HCT116 (cell line): Measurements from ENCODE around the gene CACNA1C. TPM values are rescaled to one million over a fixed set of nuclear protein-coding genes. Genes with fewer than 3 reads are reported as not detected.

Experiments used
- ATAC-seq: fragments of 200-7000 bp; cut with Tn5 transposase; 2 replicates; pipeline ENCODE4 v1.9.1; 2020; ENCODE audit warnings: mild to moderate bottlenecking, moderate library complexity
- BruUV-seq: library from RNA; stranded (reverse); fragments of 400-500 nt; replicated peaks from 2 replicates; lab custom pipeline; 2021; lab: Mats Ljungman, UMichigan
- CTCF ChIA-PET: fragments of 300-600 bp; sonication (Branson Sonifier 250); formaldehyde crosslinking; loops from one replicate; lab custom pipeline; 2021; ENCODE audit warnings: antibody characterized with exemption; lab: Charles Lee
- POLR2A ChIA-PET: fragments of 300-600, 350-600 bp; sonication (Branson Sonifier 250); formaldehyde crosslinking; loops from one replicate; lab custom pipeline; 2021; ENCODE audit warnings: antibody characterized with exemption; lab: Charles Lee
- RAD21 ChIA-PET, 2 experiments: fragments of 300-600 bp; sonication (Branson Sonifier 250); formaldehyde crosslinking; loops; one replicate each; lab custom pipeline; 2023; ENCODE audit warnings: low total read pairs in 2 of 2; ENCODE audit not compliant: uncharacterized antibody in 2 of 2, unreplicated experiment in 2 of 2, low non-redundant PET in 1 of 2; lab: Charles Lee
- DNase-seq: peaks from one replicate; pipeline ENCODE4 v3.0.0-alpha.2; 2010; ENCODE audit warnings: low read depth, low spot score
- H2AFZ ChIP-seq: fragments of 200-600 bp; shearing (Covaris generic), sonication (generic); 2 replicates; pipeline ENCODE4 v1.6.1; 2017; ENCODE audit warnings: low read depth, mixed run types, mixed read lengths, antibody characterized with exemption, low read length; ENCODE audit not compliant: poor library complexity, severe bottlenecking
- H3K27ac ChIP-seq: 2 replicates; pipeline ENCODE4 v1.5.1; 2012; ENCODE audit warnings: low read depth, low read length
- H3K27me3 ChIP-seq: fragments of 200-600 bp; sonication (generic); 2 replicates; pipeline ENCODE4 v1.6.1; 2016; ENCODE audit warnings: mixed run types, low read length, mixed read lengths; ENCODE audit not compliant: insufficient read depth
- H3K36me3 ChIP-seq, 2 experiments: fragments of 200-500 bp in 1 of 2; fragments of 200-600 bp in 1 of 2; sonication (Bioruptor generic) in 1 of 2; sonication (generic) in 1 of 2; 2 replicates each; pipeline versions ENCODE4 v1.5.1 to v1.6.1; 2014 to 2016; ENCODE audit warnings: low read length in 2 of 2, inconsistent platforms in 1 of 2, mixed read lengths in 1 of 2, mixed run types in 1 of 2; ENCODE audit not compliant: insufficient read depth in 2 of 2, control insufficient read depth in 1 of 2
- H3K4me1 ChIP-seq, 2 experiments: fragments of 200-600 bp in 1 of 2; sonication (generic) in 1 of 2; 2 replicates each; pipeline versions ENCODE4 v1.5.1 to v1.6.1; 2012 to 2017; ENCODE audit warnings: low read length in 2 of 2, inconsistent platforms in 1 of 2, mild to moderate bottlenecking in 1 of 2, mixed read lengths in 1 of 2, mixed run types in 1 of 2, moderate library complexity in 1 of 2; ENCODE audit not compliant: insufficient read depth in 2 of 2, control insufficient read depth in 1 of 2
- H3K4me2 ChIP-seq: fragments of 200-600 bp; sonication (generic); 2 replicates; pipeline ENCODE4 v1.6.1; 2017; ENCODE audit warnings: mixed run types, low read length, mixed read lengths
- H3K4me3 ChIP-seq, 2 experiments: fragments of 200-600 bp in 1 of 2; sonication (generic) in 1 of 2; replicated peaks in 1 of 2; 2 replicates each; pipeline ENCODE4 v1.5.1; 2011 to 2016; ENCODE audit warnings: low read length in 2 of 2, control low read depth in 1 of 2, low read depth in 1 of 2, mild to moderate bottlenecking in 1 of 2, mixed read lengths in 1 of 2, mixed run types in 1 of 2
- H3K79me2 ChIP-seq: fragments of 200-600 bp; sonication (generic); 2 replicates; pipeline ENCODE4 v1.6.1; 2017; ENCODE audit warnings: mild to moderate bottlenecking, mixed run types, low read length, moderate library complexity, mixed read lengths; ENCODE audit not compliant: insufficient read depth
- H3K9ac ChIP-seq: fragments of 200-600 bp; sonication (generic); 2 replicates; pipeline ENCODE4 v1.6.1; 2016; ENCODE audit warnings: low read length, mixed read lengths
- H3K9me2 ChIP-seq: fragments of 200-600 bp; sonication (generic), shearing (Covaris generic); 2 replicates; pipeline ENCODE4 v1.6.1; 2017; ENCODE audit warnings: mixed run types, mild to moderate bottlenecking, moderate library complexity; ENCODE audit not compliant: insufficient read depth
- H3K9me3 ChIP-seq, 2 experiments: fragments of 200-500 bp in 1 of 2; fragments of 200-600 bp in 1 of 2; sonication (Bioruptor generic) in 1 of 2; sonication (generic) in 1 of 2; 2 replicates each; pipeline ENCODE4 v1.6.1; 2014 to 2017; ENCODE audit warnings: low read length in 2 of 2, mixed read lengths in 2 of 2, inconsistent platforms in 1 of 2, low read depth in 1 of 2, mild to moderate bottlenecking in 1 of 2, mixed run types in 1 of 2, moderate library complexity in 1 of 2; ENCODE audit not compliant: control insufficient read depth in 1 of 2, insufficient read depth in 1 of 2
- H4K20me1 ChIP-seq: fragments of 200-600 bp; sonication (generic), shearing (Covaris generic); 2 replicates; pipeline ENCODE4 v1.6.1; 2017; ENCODE audit warnings: mixed run types, mild to moderate bottlenecking, moderate library complexity; ENCODE audit not compliant: insufficient read depth
- CBX3 ChIP-seq: IDR thresholded peaks from 2 replicates; pipeline ENCODE4 v1.6.1; 2012; ENCODE audit warnings: low read depth
- CEBPB ChIP-seq: IDR thresholded peaks from 2 replicates; pipeline ENCODE4 v1.6.1; 2012; ENCODE audit warnings: low read depth
- ELF1 ChIP-seq: IDR thresholded peaks from 2 replicates; pipeline ENCODE4 v1.6.1; 2012; ENCODE audit warnings: low read depth, borderline replicate concordance
- EZH2 ChIP-seq: fragments of 200-600 bp; sonication (generic); IDR thresholded peaks from 2 replicates; pipeline ENCODE4 v1.6.1; 2017; ENCODE audit warnings: antibody characterized with exemption, mixed run types
- RAD21 ChIP-seq: IDR thresholded peaks from 2 replicates; pipeline ENCODE4 v1.6.1; 2012; ENCODE audit warnings: low read depth, mild to moderate bottlenecking
- SRF ChIP-seq: IDR thresholded peaks from 2 replicates; pipeline ENCODE4 v1.6.1; 2012; ENCODE audit warnings: low read depth
- TCF7L2 ChIP-seq: IDR thresholded peaks from 2 replicates; pipeline ENCODE4 v1.7.0; 2011; ENCODE audit warnings: borderline replicate concordance, inconsistent platforms; ENCODE audit not compliant: insufficient read depth, insufficient read length; ENCODE audit errors: extremely low read depth
- YY1 ChIP-seq: IDR thresholded peaks from 2 replicates; pipeline ENCODE4 v1.6.1; 2011; ENCODE audit warnings: low read length, low read depth, moderate library complexity, mild to moderate bottlenecking; ENCODE audit not compliant: insufficient replicate concordance; ENCODE audit errors: extremely low read depth
- intact Hi-C: fragments of 100-400 bp; cut with micrococcal nuclease; formaldehyde crosslinking; loops from 2 replicates; pipeline ENCODE4 v1.10.0; 2022
- total RNA-seq: library from RNA; stranded (reverse); gene quantifications from one replicate; pipeline ENCODE4 v1.2.1, GENCODE V29; 2021; ENCODE audit not compliant: unreplicated experiment
- TF ChIP-seq, protein P1 (sequence below): IDR thresholded peaks from 2 replicates; pipeline ENCODE4 v1.6.1; 2012

CACNA1C gene
- total RNA-seq, 1 experiment from 2014 or later = 0.05 TPM

DNA sequence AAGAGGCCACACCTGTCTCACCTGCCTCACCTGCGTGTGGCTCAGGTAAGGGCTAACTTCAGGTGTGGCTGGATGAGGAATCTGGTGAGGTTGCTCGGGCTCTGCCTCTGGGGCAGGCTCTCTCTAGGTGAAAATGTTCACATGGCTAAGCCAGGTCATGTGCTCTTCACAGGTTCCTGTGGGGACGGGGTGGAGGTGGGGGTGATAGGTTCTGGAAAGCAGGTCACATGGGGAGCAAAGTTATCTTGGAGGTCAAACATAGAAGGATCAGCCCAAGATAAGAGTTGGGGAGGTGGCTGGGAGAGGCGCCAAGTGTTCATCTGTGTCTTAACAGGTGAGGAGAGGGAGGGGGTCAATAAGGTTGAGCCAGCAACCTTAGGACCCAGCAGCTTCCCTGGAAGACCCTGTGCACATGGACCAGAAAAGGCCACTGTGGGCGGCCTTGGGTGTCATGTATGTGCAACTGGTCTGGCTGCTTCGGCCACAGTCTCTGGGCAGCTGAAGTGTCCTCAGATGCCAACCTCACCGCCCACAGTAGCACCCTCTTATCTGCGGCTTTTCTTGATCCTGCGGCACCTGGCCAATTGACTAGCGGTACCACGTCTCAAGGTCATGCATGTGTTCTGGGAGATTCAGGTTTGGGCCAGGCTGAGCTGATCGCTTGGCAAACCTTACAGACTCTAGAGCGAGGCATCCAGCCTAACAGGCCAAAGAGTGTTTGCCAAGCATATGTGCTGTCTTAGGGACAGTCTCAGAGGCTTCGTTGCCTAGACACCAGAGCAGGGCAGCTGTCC lies 60.5 kb downstream of the CACNA1C start (continued):
- TF ChIP-seq CBX3 (no peak), YY1 (no peak), RAD21 (no peak), CEBPB (no peak), TCF7L2 (no peak)
- TF ChIP-seq, protein P1, sequence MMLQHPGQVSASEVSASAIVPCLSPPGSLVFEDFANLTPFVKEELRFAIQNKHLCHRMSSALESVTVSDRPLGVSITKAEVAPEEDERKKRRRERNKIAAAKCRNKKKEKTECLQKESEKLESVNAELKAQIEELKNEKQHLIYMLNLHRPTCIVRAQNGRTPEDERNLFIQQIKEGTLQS = no peak

- ChIA-PET CTCF (no interaction called here), POLR2A (no interaction called here), RAD21 (no interaction called here)
- Histone ChIP-seq H3K36me3 (no peaks in the 10 kb centered on the region), H3K4me3 (no peak overlapping the region), H3K9me2 (no peaks in the 10 kb centered on the region), H3K27me3 (no peaks in the 10 kb centered on the region), H3K9ac (no peak overlapping the region), H2AFZ (no peak overlapping the region), H3K9me3 (no peaks in the 10 kb centered on the region), H3K79me2 (no peaks in the 10 kb centered on the region), H3K27ac (no peak overlapping the region), H3K4me1 (no peaks in the 10 kb centered on the region), H4K20me1 (no peaks in the 10 kb centered on the region), H3K4me2 (no peak overlapping the region)
- DNase-seq = no peak
- no peak for ATAC-seq
- intact Hi-C loops = no loop called here
- no peak for TF ChIP-seq YY1
- no peak for TF ChIP-seq SRF
- no peak for TF ChIP-seq EZH2
- TF ChIP-seq ELF1 = no peak
- BruUV-seq = no TSS peak
Measured at GRCh38 chr12:2114071-2114470, 61.3 kb downstream of the CACNA1C start.
